Lower leg skin (tissue), 4 donors: ENCODE results near the gene KIZ. TPM values are rescaled to one million over a fixed set of nuclear protein-coding genes. Genes with fewer than 3 reads are reported as not detected.

ENCODE experiments used
- DNase-seq, 2 donors: peaks; one replicate each; pipeline ENCODE4 v3.0.0-alpha.2; 2019; ENCODE audit warnings: low spot score in 2 of 2
- H3K4me3 ChIP-seq: fragments of 200-600 bp; sonication (generic); 2 replicates; pipeline ENCODE4 v1.5.1; 2017; ENCODE audit warnings: mild to moderate bottlenecking, low read depth; ENCODE audit not compliant: poor library complexity, severe bottlenecking
- CTCF ChIP-seq, 3 donors: fragments of 450-650 bp; IDR thresholded peaks; one replicate each; pipeline ENCODE4 v1.5.1; 2016; ENCODE audit warnings: antibody characterized with exemption in 3 of 3, mild to moderate bottlenecking in 3 of 3, moderate library complexity in 2 of 3
- POLR2A ChIP-seq, 2 donors: fragments of 450-650 bp; IDR thresholded peaks; one replicate each; pipeline ENCODE4 v1.6.1; 2016 to 2017; ENCODE audit warnings: antibody characterized with exemption in 2 of 2, mild to moderate bottlenecking in 1 of 2, moderate library complexity in 1 of 2
- WGBS, 2 donors: methylation state at CpG; one replicate each; pipeline ENCODE4 v1.1.5; 2018; 5-methylcytosine and 5-hydroxymethylcytosine counted together
- intact Hi-C: fragments of 100-400 bp; cut with DNase I; formaldehyde crosslinking; loops from one replicate; pipeline ENCODE4 v1.15.0; 2023; ENCODE audit warnings: low total_unique reads
- total RNA-seq, 4 donors: library from RNA; depleted of rRNA; stranded (reverse); fragments of >200 nt; gene quantifications; one replicate each; pipeline ENCODE4 v1.1.0, GENCODE V29; 2016

Gene KIZ
- total RNA-seq, 4 donors from 2014 or later = 17.8 to 25.0 (median 23.0) TPM

DNA sequence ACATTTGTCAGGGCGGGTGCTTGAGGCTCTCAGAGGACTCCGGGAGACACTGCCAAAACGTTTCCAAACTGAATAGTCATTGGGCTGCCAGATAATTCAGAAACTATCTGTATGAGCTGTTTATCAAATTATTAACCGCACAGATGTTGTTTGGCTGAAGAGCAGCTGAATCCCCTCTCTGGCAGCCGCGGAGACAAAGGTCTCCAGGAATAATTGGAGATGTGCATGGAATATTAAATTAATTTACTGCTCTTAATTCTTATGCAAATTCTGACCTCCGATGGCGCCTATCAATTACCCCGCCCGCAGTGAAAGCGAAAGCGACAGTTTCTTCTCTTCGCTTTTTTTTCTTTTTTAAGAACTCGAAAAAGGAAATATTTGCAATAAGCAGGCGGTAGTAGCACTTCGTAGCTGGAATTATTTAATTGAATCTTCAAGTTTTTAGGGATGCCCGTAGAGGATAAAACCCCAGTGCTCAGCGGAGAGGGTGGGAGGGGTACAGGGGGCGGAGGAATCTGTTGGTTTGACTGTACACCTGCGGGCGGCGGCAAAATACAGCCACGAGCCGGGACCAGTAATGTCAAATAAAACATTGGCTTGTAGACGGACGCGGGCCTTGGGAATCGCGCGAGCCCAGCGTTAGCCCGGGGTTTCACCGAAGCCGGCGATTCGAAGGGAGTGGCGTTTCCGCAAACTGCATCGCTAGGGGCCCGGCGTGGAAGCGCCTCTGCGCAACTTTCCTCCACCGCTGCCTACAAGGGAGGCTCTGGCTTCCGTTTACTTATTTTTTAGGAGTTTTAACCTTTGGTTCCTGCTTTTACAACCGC is 25.9 kb upstream of the KIZ start:
- H3K4me3 ChIP-seq = peak overlapping the region; percentile 16
- WGBS, 2 donors = 2 to 4% methylated on average over 46 of the region's 46 CpGs
- intact Hi-C loops = no loop called here
- peak in 1 of 2 donors; percentile 90 for DNase-seq
- TF ChIP-seq POLR2A (IDR thresholded peaks at IDR 0.05) (no peak), CTCF (IDR thresholded peaks at IDR 0.05) (no peak)

DNA sequence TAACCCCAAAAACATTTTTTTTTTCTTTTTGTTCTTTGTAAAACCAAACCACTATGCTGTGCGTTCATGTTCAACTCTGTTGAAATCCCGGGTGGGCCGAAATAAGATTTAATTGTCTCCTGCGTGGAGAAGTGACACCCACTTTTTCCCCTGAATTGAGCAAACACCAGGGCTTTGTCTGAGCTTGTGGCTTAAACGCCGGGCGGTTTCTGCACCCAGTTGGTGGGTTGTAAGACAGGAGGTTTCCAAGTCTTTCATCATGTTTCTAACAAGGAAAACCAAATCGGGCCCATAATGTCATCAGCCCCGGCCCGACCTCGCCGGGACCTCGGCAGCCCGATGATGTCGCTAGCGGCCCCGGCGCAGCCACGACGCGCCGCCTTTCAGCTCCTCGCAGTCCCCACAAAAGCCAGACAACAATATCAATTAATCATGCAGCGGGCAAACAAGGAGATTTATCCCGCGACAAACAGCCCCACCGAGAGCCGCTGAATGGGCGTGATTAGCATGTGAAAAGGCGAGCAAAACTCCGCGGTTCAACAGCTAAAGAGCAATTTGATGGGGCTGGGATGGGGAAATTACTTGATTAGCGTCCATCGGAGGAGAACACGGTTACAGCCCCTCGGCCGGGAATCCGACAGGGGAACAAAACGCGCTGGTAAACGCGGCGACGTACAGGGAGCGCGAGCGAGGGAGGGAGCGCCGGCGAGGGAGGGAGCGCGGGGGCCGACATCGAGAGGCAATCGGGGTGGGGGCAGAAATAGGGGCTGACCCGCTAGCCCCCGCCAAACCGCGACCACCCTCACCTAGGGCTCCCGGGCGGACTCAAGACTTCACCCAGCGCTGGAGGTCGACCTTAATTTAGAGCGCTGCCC is 25.1 kb upstream of the KIZ start:
- intact Hi-C loops = no loop called here
- H3K4me3 ChIP-seq = peak overlapping the region; percentile 16
- no peak for TF ChIP-seq POLR2A (IDR thresholded peaks at IDR 0.05)
- TF ChIP-seq CTCF (IDR thresholded peaks at IDR 0.05) = no peak
- DNase-seq = no peak
- 2% methylated on average over 58 to 62 of the region's 64 CpGs for WGBS, 2 donors

- H3K4me3 ChIP-seq = peak overlapping the region; percentile 4
- TF ChIP-seq CTCF (IDR thresholded peaks at IDR 0.05) (no peak), POLR2A (IDR thresholded peaks at IDR 0.05) (no peak)
- peak in 1 of 2 donors; percentile 86 for DNase-seq
- 1 to 6% methylated on average over 20 to 23 of the region's 35 CpGs for WGBS, 2 donors
- intact Hi-C loops = no loop called here
Observed at GRCh38 chr20:21101453-21101931, 24.4 kb upstream of the KIZ start.

DNA sequence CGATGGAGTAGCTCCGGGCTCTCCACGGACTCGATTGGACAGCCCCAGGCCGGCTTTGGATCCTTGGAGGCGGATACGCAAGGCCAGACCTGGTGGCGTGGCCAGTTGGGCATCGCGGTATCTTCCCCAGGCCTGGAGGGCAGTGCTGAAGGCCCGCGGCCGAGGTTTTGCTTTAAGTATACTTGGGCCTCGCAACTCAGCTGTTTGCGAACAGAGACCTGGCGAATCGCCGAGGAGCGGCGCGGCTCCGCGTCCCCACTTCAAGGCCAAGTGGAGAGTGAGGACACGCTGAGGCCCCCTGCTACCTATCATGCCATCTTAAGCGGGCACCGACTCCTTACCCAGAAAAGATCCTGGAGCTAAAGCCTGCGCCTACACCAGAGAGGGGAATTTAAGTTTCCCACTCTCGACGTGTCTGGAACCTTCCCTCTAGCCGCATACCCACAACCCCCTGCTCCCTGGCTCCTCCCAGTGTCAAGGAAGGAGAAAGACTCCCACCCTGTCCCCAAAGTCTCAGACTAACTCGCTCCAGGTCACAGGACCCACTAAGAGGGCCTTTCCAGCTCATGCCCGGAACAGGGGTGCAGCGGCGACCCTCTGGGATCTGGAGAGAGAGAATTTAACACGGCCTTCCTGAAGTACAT is 23.8 kb upstream of the KIZ start:
- TF ChIP-seq POLR2A (IDR thresholded peaks at IDR 0.05) (no peak), CTCF (IDR thresholded peaks at IDR 0.05) (no peak)
- 6 to 13% methylated on average over 25 to 26 of the region's 35 CpGs for WGBS, 2 donors
- H3K4me3 ChIP-seq = no peak overlapping the region
- peak; percentile 27 to 89 for DNase-seq
- intact Hi-C loops = no loop called here

GRCh38 chr20:21102603-21103311 is 23.1 kb upstream of the KIZ start:
- WGBS, 2 donors = 1 to 4% methylated on average over 36 to 38 of the region's 38 CpGs
- DNase-seq = peak; percentile 54 to 90
- intact Hi-C loops = no loop called here
- H3K4me3 ChIP-seq = no peak overlapping the region
- no peak for TF ChIP-seq CTCF (IDR thresholded peaks at IDR 0.05)
- no peak for TF ChIP-seq POLR2A (IDR thresholded peaks at IDR 0.05)
